Measurements from ENCODE around the gene FAM241A.
A peak's percentile ranks its signal among the peaks of the same experiment; 100 is the strongest.

Gene FAM241A

DNA sequence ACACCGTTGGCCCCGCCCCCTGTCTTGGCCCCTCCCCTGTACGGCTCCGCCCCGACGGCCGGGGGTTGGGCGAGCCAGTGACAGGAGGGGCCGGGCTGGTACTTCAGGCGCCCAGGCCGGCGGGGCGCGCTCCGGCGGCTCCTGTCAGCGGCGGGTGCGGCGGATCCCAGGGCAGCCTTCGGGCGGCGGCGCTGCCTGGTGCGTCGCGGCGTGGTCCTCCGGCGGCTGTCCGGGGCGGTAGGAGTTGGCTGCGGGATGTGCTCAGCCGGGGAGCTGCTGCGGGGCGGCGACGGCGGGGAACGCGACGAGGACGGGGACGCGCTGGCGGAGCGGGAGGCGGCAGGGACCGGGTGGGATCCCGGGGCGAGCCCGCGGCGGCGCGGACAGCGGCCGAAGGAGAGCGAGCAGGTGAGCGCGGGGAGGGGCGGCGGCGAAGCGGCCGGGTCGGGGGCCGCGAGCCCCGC is at the start of gene FAM241A:
TSS of gene FAM241A (plus strand) at position 129 of the 464 bp plus-strand sequence. CDS start at position 256, 127 bp downstream.
- TF ChIP-seq CTCF (IDR thresholded peaks at IDR 0.05; ENCODE audit: low read depth, low read length, missing control alignments) = no peak
- Histone ChIP-seq H3K36me3 (replicated peaks) (no peaks in the 10 kb centered on the region), H3K27ac (peak within 1 kb of the TSS; percentile 34), H3K4me3 (ENCODE audit: low read depth, low read length) (peak within 1 kb of the TSS; percentile 78), H3K27me3 (replicated peaks) (no peaks in the 10 kb centered on the region)
- in situ Hi-C loops (cut with HindIII; ENCODE audit: low pct_ligation_motif_present, low sequenced_read_pairs) = no loop called here
- peak; percentile 70 for DNase-seq

GRCh38 chr4:112098841-112099530 is 46.3 kb upstream of the FAM241A start:
- in situ Hi-C loops (cut with HindIII; ENCODE audit: low pct_ligation_motif_present, low sequenced_read_pairs) = loop anchor here (10.0 kb wide), 1 partner anchor 146 kb away; no protein-coding TSS in a partner anchor
- Histone ChIP-seq H3K36me3 (replicated peaks) (no peaks in the 10 kb centered on the region), H3K27me3 (replicated peaks) (no peaks in the 10 kb centered on the region), H3K27ac (no peak overlapping the region), H3K4me3 (ENCODE audit: low read depth, low read length) (no peak overlapping the region)
- TF ChIP-seq CTCF (IDR thresholded peaks at IDR 0.05; ENCODE audit: low read depth, low read length, missing control alignments) = no peak
- DNase-seq = no peak

- no peak for DNase-seq
- Histone ChIP-seq H3K4me3 (ENCODE audit: low read depth, low read length) (no peak overlapping the region), H3K36me3 (replicated peaks) (no peaks in the 10 kb centered on the region), H3K27ac (no peak overlapping the region), H3K27me3 (replicated peaks) (no peaks in the 10 kb centered on the region)
- peak; percentile 27 for TF ChIP-seq CTCF (IDR thresholded peaks at IDR 0.05; ENCODE audit: low read depth, low read length, missing control alignments)
- in situ Hi-C loops (cut with HindIII; ENCODE audit: low pct_ligation_motif_present, low sequenced_read_pairs) = loop anchor here (10.0 kb wide), 1 partner anchor 145 kb away; no protein-coding TSS in a partner anchor
These were observed 45.5 kb upstream of the FAM241A start for GRCh38 chr4:112099701-112100297.

- no peak overlapping the region for H3K27ac ChIP-seq
- no peak for DNase-seq
- no peaks in the 10 kb centered on the region for H3K36me3 ChIP-seq (replicated peaks)
- in situ Hi-C loops (cut with HindIII; ENCODE audit: low pct_ligation_motif_present, low sequenced_read_pairs) = no loop called here
- no peak for TF ChIP-seq CTCF (IDR thresholded peaks at IDR 0.05; ENCODE audit: low read depth, low read length, missing control alignments)
- no peak overlapping the region for H3K4me3 ChIP-seq (ENCODE audit: low read depth, low read length)
- no peaks in the 10 kb centered on the region for H3K27me3 ChIP-seq (replicated peaks)
These were observed 42.3 kb upstream of the FAM241A start for GRCh38 chr4:112102875-112103370.

- no peak for DNase-seq
- Histone ChIP-seq H3K27me3 (replicated peaks) (no peaks in the 10 kb centered on the region), H3K27ac (no peak overlapping the region), H3K4me3 (ENCODE audit: low read depth, low read length) (no peak overlapping the region), H3K36me3 (replicated peaks) (no peaks in the 10 kb centered on the region)
- in situ Hi-C loops (cut with HindIII; ENCODE audit: low pct_ligation_motif_present, low sequenced_read_pairs) = no loop called here
- TF ChIP-seq CTCF (IDR thresholded peaks at IDR 0.05; ENCODE audit: low read depth, low read length, missing control alignments) = no peak
These were observed 39.9 kb upstream of the FAM241A start for GRCh38 chr4:112105201-112105969.
